ENCODE measurements around the gene FOXG1.

Gene FOXG1

GRCh38 chr14:28766469-28766955 lies at the start of gene FOXG1:
TSS of gene FOXG1 (plus strand) at chr14:28766787. CDS start at chr14:28767280, 493 bp downstream.
- Histone ChIP-seq H3K36me3 (ENCODE audit: insufficient read depth, low read length) (no peaks in the 10 kb centered on the region), H3K4me3 (ENCODE audit: low read depth, low read length, poor library complexity, severe bottlenecking) (no peak within 1 kb of the TSS), H3K27ac (ENCODE audit: low read depth, low read length, poor library complexity, severe bottlenecking) (no peak within 1 kb of the TSS), H2AFZ (ENCODE audit: low read length) (no peak within 1 kb of the TSS), H3K9me3 (ENCODE audit: low read length) (no peaks in the 10 kb centered on the region), H3K27me3 (ENCODE audit: insufficient read depth, low read length) (no peaks in the 10 kb centered on the region), H3K79me2 (ENCODE audit: insufficient read depth, low read length) (no peaks in the 10 kb centered on the region), H3K9me2 (ENCODE audit: low read depth, low read length) (no peaks in the 10 kb centered on the region), H4K20me1 (ENCODE audit: insufficient read depth, low read length) (no peaks in the 10 kb centered on the region), H3K9ac (ENCODE audit: low read length) (no peak within 1 kb of the TSS), H3K4me1 (ENCODE audit: insufficient read depth, low read length, severe bottlenecking) (no peaks in the 10 kb centered on the region), H3K4me2 (ENCODE audit: low read length) (no peak within 1 kb of the TSS), H3F3A (ENCODE audit: insufficient read depth, low read length) (no peaks in the 10 kb centered on the region)
- TF ChIP-seq EZH2 (IDR thresholded peaks at IDR 0.05; ENCODE audit: borderline replicate concordance, low read length) (no peak), CTCF (IDR thresholded peaks at IDR 0.05; ENCODE audit: low read length) (no peak)

- H3K9me2 ChIP-seq (ENCODE audit: low read depth, low read length) = no peaks in the 10 kb centered on the region
- H3K4me2 ChIP-seq (ENCODE audit: low read length) = no peak overlapping the region
- no peaks in the 10 kb centered on the region for H3F3A ChIP-seq (ENCODE audit: insufficient read depth, low read length)
Measured at GRCh38 chr14:28719130-28719529, 47.5 kb upstream of the FOXG1 start.

GRCh38 chr14:28731358-28731757 lies 35.2 kb upstream of the FOXG1 start:
- no peak overlapping the region for H2AFZ ChIP-seq (ENCODE audit: low read length)
- no peaks in the 10 kb centered on the region for H3K79me2 ChIP-seq (ENCODE audit: insufficient read depth, low read length)
- no peaks in the 10 kb centered on the region for H4K20me1 ChIP-seq (ENCODE audit: insufficient read depth, low read length)
- no peak overlapping the region for H3K4me2 ChIP-seq (ENCODE audit: low read length)
- H3K9ac ChIP-seq (ENCODE audit: low read length) = no peak overlapping the region
- no peaks in the 10 kb centered on the region for H3F3A ChIP-seq (ENCODE audit: insufficient read depth, low read length)
- no peak overlapping the region for H3K27ac ChIP-seq (ENCODE audit: low read depth, low read length, poor library complexity, severe bottlenecking)
- H3K9me2 ChIP-seq (ENCODE audit: low read depth, low read length) = no peaks in the 10 kb centered on the region; the same call in 1 of the 2 replicates
- TF ChIP-seq CTCF (IDR thresholded peaks at IDR 0.05; ENCODE audit: low read length) (no peak), EZH2 (IDR thresholded peaks at IDR 0.05; ENCODE audit: borderline replicate concordance, low read length) (no peak)
- H3K4me1 ChIP-seq (ENCODE audit: insufficient read depth, low read length, severe bottlenecking) = no peaks in the 10 kb centered on the region
- H3K36me3 ChIP-seq (ENCODE audit: insufficient read depth, low read length) = no peaks in the 10 kb centered on the region
- no peaks in the 10 kb centered on the region for H3K9me3 ChIP-seq (ENCODE audit: low read length)
- no peak overlapping the region for H3K4me3 ChIP-seq (ENCODE audit: low read depth, low read length, poor library complexity, severe bottlenecking)
- no peaks in the 10 kb centered on the region for H3K27me3 ChIP-seq (ENCODE audit: insufficient read depth, low read length)

More at GRCh38 chr14:28719130-28719529, 47.5 kb upstream of the FOXG1 start:
- TF ChIP-seq CTCF (IDR thresholded peaks at IDR 0.05; ENCODE audit: low read length) (no peak), EZH2 (IDR thresholded peaks at IDR 0.05; ENCODE audit: borderline replicate concordance, low read length) (no peak)
- Histone ChIP-seq H3K9me3 (ENCODE audit: low read length) (no peaks in the 10 kb centered on the region), H2AFZ (ENCODE audit: low read length) (no peak overlapping the region), H3K4me1 (ENCODE audit: insufficient read depth, low read length, severe bottlenecking) (no peaks in the 10 kb centered on the region), H3K9ac (ENCODE audit: low read length) (no peak overlapping the region), H3K27ac (ENCODE audit: low read depth, low read length, poor library complexity, severe bottlenecking) (no peak overlapping the region), H3K27me3 (ENCODE audit: insufficient read depth, low read length) (no peaks in the 10 kb centered on the region), H4K20me1 (ENCODE audit: insufficient read depth, low read length) (no peaks in the 10 kb centered on the region), H3K36me3 (ENCODE audit: insufficient read depth, low read length) (no peaks in the 10 kb centered on the region), H3K4me3 (ENCODE audit: low read depth, low read length, poor library complexity, severe bottlenecking) (no peak overlapping the region), H3K79me2 (ENCODE audit: insufficient read depth, low read length) (no peaks in the 10 kb centered on the region)

All from OCI-LY1 (cell line).